Stimulated activated CD4-positive, alpha-beta T cell treated with anti-CD3 and anti-CD28 coated beads, Interleukin-1b, Interleukin-23, amount 100 ng/mL, for 1 hour (primary cell): ENCODE results near the gene WDR27.

Source experiments
- DNase-seq, 2 donors: peaks; one replicate each; pipeline ENCODE4 v3.0.0-alpha.2; 2020; ENCODE audit warnings: low read depth in 2 of 2

Gene WDR27

DNA sequence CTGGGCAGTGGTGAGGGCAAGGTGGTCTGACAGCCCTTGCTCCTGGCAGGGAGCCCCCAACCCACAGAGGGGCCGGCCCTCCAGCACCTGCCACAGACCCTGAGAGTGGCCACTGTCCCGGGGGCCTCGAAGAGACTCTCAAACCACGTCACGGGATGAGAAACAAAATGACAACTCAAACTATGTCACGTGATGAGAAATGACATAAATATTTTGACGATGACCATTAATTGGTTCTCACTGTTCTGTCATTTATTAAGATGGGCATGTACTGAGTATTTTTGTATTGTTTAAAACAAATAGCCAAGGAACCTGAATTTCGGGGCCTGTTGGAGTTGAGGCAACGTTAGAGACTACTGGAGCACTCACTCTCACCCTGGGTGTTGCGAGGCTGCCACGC lies 135.5 kb downstream of the WDR27 start:
- no peak for DNase-seq

DNA sequence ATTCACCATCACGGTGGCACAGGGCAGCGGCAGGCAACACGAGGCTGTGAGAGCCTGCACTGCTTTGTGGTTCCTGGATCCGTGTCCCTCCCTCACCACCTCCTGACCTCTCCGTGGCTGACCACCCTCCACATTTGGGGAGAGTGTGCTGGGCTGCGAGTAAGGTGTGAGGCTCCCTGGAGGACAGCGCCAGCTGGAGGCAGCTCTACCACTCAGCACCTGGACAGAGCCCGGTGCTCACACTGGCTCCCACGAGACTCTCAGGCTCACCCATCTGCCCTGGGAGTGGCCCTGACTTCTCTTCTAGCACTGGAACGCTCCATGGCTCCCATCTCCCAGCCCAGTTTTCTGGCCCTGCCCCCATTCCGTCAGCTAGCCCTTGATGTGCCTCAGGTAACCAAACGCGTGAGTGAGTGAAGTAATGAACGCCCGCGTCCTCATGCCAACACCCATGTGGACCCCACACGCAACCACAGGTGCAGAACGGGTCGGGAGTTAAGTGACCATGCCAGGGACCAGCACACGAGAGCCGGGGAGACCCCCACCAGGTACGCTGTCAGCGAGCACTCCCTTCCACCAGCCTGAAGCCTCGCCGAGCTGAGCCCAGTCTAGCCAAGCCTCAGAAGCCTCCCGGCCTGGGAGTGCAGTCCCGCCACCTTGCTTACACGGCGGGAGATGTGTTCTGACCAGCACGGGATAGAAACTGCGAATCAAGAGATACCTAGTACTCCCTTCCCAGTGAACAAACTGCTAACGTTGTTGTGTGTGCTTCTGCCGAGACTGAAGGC lies 137.2 kb downstream of the WDR27 start:
- DNase-seq, result no peak

DNA sequence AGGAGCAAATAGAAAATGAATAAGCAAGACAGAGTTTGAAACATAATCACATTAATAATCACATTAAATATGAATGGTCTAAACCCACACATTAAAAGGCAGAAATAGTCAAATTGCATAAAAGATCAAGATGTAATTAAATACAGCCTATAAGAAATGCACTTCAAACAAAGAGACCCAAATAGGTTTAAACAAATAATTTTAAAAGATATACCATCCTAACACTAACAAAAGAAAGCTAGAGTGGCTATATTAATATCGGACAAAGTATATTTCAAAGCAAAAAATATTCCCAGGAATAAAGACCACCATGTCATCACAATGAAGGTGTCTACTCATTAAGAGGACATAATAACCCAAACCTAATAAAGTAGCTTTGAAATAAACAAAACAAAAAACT lies 140.2 kb downstream of the WDR27 start:
- no peak for DNase-seq

DNA sequence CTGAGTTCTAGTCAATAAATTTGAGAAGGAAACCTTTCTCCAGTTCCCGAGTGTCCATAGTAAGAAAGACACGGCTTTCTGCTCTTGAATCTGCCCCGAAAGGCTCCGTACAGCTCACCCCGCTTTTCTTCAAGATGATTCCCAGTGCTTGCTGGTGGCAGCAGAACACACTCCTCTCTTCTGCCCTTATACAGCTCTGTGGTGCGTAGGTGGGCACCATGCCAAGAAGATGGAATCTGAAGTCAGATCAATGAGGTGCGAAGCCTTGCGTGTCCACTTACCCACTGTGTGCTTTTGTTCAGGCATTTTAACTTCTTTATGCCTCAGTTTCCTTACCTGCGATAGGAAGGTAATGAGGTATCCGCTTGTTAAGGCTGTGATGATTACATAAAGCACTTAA lies 142.2 kb downstream of the WDR27 start:
- DNase-seq, result no peak

DNA sequence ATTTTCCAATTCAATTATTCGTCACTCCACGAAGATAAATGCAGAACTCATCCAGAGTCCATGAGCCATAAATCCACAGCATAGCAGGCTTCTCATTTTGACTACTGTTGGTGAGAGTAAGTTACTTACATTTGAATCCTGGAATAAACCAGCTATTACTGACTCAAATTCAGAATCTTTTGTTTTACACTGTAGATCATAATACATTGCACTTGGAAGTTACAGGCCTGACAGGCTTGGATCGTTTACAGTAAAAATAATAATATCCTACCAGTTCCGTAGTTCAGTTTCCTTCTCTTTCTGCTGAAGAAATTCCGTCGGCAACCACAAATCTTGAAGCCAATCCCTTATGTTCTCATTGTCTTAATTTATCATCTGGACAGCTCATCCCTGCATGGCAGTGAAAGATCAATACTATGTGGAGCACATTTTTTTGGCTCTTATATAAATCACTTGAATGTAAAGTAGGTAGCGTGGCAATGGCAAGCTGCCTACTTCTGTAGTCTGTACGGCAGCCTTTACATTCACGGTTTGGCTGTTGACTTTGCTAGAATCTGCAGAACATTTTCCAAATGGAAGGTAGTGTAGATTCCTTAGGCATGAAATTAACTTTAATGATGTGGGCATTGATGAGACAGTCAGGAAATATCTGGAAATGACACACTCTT lies 142.9 kb downstream of the WDR27 start:
- DNase-seq, result no peak

DNA sequence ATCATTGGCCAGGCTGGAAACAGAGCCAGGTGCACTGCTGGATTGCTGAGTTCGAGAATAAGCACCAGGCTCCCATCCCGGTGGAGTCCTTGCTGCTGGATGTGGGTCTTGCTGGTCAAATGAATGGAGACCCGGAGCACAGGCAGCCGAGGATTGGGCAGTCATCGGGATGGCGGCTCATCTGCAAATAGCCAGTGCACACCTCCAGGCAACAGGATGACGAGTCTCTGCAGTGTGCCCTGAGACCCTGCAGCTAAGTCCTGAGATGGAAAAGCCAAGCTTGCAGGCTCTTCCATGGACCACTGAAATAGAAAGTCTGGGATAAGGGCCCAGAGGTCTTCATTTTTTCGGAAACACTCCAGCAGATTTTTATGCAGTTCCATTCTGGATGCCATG lies 143.5 kb downstream of the WDR27 start:
- no peak for DNase-seq

DNA sequence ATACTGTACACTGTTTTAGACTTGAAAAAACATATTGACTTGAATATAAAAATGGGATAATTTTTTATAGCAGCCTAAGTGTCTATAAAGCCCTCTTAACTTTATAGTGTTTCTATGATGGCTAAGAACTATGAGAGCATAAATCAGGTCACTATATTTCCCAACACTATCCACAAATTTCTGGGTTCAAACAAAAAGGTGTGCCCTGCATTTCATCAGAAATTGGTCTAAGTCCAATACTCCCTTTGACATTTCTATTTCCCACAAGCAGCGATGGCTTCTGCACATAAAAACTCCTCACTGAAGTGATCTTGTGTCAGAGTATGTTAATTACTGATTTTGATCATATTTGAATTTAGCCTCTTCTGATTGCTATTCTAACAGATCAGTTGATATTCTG lies 143.9 kb downstream of the WDR27 start:
- DNase-seq, result no peak

DNA sequence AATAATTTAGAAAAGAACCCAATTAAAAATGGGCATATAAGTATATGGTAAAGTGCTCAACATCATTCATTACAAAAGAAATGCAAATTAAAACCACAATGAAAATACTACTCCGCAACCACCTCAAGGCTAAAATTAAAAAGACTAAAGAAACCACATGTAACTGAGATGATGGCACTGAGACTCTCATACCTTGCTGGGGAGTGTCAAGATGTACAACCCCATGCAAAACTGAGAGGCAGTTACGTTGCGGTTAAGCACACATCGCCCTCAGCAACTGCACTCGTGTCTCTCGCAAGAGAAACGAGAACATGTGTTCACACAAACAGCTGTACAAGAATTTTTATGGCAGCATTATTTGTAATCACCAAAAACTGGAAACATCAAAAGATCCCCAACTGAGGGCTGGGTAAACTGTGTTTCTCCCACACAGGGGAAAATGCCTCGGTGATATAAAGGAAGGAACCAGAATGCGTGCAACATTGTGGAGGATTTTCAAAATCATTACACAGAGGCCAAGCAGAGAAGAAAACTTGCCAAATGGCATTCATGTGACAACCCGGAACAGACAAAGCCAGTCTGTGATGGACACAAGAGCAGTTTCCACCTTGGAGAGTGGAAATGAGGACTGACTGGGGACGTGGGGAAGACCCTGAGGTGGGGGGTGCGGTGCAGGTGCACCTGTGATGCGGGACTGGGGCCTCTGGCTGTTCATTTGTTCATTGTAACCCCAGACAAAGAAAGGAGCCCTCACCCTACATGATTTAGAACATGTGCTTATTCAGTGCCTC lies 144.9 kb downstream of the WDR27 start:
- no peak for DNase-seq

DNA sequence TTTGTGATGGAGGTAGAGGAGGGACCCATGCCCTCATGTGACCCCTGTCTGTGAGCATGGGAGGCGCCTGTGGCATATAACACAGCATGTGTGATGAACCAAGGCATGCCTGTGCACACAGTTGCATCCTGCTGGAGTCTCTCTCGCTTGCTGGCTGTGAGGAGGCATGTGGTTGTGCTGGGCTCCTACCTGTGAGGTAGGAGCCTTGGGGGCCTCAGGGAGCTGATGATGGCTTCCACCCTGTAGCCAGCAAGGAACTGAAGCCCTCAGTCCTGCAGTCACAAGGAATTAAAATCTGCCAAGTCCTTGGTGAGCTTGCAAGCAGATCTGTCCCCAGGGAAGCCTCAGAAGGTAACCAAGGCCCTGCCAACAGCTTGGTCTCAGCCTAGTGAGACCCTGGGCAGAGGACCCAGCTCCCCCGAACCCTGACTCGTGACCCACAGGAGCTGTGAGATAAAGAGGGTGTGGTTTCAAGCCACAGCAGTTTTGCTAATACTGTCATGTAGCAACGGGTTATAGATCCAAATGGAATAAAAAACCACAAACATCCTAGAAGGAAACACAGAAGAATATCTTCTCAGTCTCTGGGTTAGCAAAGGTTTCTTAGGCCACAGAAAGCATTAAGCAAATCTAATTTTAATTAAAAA lies 145.7 kb downstream of the WDR27 start:
- no peak for DNase-seq

DNA sequence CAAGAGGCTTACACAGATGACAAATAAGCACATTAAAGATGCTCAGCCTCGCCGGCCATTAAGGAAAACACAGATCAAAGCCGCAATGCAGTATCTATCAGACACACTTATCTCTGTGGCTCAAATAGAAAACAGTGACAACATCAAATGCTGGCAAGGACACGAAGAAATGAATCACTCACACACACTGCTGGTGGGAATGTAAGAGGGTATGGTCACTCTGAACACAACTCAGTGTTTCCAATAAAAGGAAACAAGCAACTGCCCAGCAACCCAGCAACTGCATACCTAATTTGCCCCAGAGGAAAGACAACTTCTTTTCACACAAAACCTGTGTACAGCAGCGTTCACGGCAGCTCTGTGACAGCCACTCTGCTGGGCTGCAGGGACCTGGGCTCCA lies 155.8 kb downstream of the WDR27 start:
- no peak for DNase-seq

DNA sequence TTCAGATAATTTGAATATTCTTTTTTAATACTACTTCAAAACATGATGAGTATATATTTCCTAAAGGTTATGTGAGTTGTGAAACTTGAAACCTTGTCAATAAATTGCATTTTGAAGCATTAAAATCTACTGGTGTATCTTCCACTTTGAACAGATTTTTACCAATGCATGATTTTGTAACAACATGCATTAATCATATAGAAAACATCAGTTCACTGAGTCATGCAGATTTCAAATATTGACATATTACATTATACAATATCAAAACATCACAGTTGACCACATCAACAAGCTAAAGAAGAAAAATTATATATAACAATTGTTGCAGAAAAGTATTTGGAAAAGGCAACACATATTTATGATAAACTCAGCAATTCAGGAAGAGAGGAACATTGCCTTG lies 158.1 kb downstream of the WDR27 start:
- no peak for DNase-seq

DNA sequence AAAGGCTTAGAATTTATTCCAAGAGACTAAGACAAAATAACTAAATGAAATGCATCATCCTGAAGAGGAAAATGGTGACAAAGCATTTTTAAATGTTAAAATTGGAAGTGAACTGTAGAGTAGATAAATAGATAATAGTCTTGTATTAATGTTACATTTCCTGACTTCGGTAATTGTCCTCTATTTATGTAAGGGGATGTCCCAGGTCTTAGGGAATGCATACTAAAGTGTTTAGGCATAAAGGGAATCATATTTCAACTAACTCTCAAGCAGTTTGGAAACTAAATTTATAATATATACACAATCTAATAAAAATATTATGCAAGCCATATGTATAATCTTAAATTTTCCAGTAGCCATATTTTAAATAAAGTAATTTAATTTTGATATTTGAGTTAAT lies 159.3 kb downstream of the WDR27 start:
- no peak for DNase-seq

DNA sequence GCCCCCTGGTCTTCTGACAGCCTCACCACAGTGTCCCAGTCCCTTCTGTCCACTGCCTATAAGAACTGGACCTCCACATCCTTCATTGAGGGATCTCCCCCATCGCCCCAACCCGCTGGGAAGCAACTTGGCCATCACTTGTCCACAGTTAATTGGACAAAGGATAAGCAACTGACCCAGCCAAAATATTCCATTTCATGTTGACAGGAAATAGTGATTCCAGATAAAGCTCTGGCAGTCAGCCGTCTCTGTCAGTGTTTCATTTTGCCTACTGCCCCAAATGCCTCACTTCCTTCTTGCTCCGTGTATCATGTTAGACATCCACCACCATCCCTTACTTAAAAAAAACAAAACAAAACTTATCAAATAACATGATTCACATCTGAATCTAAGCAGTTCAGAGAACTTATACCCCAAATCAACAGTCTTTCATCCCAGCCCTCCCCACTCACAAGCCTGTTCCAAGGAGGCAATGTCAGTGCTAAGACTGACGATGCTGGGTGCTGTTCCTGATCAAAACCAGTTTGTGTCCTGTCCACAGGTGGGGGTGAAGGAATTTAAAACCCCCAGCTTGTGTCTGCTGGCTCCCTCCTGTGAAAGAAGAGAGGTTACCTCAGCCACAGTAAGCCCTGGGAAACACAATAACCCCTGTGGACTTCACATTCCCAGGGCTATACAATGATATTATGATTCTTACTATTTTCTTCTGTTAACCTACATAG lies 162.5 kb downstream of the WDR27 start:
- DNase-seq, result no peak

DNA sequence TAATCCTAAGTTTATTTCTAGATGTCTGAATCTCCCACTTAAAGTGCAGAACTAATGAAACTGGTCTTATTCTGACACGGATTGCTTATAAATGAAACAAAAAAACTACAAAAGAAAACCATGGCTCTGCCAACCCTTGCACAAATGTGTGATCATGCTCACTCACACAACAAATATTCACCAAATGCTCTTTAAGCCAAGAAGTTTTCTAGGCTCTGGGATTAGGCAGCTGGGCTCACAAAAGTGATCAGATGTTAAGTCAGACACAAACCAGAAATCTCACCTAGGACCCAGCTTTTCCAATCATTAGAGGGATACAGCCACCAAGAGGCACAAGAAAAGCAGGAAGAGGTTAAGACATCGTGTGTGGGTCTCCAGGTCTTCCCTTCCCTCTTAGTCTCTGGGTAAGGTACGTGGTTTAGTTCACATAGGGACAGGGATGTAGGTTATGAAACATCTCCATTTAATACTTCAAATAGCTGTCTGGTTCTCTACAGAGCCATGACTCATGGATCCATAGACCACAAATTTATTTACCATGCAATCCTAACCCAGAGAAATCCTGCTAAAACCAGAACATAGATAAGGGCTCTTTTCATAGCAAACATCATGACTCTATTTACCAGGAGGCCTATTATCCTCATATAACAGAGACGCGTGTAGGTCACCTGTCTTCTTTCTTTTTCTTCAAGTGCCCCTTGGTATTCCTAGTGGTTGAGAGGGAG lies 165.2 kb downstream of the WDR27 start:
- DNase-seq, result no peak

DNA sequence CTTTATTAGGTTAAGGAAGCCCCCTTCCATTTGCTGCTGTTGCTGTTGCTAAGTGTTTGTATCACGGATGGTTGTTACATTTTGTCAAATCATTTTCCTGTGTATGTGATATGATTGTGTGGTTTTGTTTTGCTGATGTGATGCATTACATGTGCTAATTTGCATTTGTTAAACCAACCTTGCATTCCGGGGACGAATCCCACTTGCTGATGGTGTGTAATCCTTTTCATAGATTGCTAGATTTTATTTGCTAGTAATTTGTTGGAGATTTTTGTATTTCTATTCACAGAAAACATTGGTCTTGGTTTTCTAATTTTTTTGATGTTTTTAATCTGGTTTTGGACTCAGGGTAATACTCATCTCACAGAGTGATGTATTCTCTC lies 167.8 kb downstream of the WDR27 start:
- no peak for DNase-seq

DNA sequence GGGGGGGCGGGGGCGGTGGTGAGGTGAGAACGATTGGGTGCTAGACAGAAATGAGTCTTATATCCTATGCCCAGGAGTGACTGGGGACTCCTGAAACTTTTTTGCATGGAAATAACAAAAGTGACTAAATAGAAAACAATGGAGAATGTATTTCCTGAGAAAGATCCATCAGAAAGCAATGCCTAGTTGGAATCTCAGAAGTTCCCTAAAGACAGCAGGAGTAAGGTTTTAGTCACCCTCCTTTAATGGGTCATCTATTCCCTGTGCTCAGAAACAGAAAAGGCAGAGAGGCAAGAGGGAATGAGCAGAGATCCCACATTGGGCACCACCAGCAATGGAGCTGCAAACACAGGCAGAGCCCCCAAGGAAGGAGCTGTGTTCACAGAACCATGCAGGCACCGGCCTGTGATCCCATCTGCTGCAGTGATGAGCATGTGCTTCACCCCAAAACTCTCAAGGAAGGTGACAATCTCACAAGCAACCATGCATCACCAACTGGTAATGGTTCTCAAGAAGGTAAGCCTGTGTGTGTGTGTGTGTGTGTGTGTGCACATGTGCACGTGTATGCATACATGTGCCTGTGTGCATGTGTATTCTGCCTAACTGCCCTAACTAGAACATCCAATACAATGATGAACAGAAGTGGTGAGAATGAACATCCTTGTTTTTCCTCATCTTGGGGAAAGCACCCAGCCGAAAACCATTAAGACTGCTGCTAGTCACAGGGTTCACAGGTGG lies 168.4 kb downstream of the WDR27 start:
- DNase-seq, result no peak

DNA sequence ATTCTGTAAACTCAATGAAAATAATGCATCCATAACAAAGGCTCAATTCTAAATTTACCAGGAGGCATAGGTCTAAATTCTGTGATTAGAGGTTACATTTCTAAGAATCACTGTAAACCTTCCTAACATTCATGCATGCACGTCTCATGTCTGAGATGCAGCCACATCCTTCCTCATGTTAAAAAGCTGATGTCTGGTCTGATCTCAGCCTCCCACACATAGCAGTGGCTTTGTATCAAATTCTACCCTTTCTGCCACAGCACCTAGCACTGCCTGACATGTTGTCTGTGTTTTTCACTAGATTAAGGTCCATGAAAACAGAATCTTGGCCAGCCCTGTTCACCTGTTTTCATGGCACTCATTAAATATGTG lies 171.1 kb downstream of the WDR27 start:
- no peak for DNase-seq

DNA sequence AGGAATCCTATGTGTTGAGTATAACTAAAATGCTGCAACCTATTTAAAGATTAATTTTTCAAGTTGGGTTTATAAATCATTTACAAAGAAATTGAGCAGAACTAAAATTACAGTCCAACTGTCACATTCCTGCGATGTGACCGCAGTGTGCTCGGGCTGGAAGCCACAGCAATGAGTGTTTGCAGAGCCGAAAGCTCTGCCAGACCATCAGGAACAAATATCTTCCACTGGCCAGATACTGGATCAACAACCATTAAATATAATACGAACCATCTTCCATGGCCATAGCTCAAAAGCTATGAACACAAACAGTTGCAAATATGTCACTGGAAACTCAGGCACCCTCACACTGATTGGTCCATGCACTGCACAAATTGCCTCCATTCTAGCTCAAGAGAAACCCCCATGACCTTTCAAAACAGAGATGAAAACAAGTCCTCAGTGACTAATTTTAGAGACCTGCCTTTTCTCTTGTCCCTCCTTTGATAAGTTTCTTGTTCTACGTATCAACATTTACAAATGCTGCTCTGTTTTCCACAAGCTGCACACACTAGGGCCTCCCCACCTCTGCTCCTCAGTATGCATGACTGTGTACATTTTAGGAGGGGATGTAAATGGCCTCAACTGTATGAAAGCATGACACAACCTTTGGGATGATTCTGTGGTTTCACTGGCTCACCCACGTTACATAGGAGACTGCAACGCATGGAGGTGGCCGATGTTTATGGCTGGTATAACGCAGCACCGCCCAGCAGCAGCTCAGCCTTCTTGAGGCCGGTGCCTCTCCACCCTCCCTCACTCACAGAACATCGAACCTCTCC lies 171.7 kb downstream of the WDR27 start:
- no peak for DNase-seq

DNA sequence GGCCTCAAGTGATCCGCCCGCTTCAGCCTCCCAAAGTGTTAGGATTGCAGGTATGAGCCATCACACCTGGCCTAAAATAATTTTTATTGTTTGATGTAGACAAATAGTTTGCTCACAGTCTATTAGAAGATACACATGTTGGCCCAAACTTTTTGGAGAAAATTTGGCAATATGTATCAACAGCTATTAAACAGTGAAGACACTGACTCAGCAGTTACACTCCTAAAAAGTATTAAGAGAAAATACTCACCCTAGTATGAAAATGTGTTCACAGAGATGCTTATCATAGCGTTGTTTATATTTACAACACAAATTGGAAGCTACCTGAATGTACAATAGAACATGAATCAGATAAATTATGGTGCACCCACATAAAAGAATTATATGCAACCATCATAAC lies 173.1 kb downstream of the WDR27 start:
- DNase-seq, result no peak

DNA sequence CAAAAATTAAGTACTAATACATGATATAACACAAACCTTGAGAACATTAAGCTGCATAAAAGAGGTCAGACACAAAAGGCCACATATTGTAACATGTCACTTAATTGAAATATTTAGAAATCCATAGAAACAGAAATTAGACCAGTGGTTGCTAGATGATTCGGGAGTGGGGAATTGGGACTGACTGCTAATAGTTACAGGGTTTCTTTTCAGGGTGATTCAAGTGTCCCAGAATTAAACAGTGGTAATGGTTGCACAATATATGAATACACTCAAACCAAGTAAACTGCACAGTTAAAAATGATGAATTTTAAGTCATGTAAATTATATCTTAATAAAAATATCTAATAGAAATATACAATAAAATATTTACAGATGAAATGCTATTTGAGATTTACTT lies 174.5 kb downstream of the WDR27 start:
- no peak for DNase-seq
